H9 (cell line): Measurements from ENCODE around the gene KIF2C. TPM values are rescaled to one million over a fixed set of nuclear protein-coding genes. Genes with fewer than 3 reads are reported as not detected.
A peak's percentile ranks its signal among the peaks of the same experiment; 100 is the strongest.
"Not testable (repeated sequence)": the region's sequence is repeated elsewhere in the genome, so short reads cannot be mapped to it uniquely, and the experiment has no call there.

Source experiments
- DNase-seq: peaks from one replicate; pipeline ENCODE4 v3.0.0-alpha.2; 2017
- H2AFZ ChIP-seq: one replicate; pipeline ENCODE4 v1.6.1; 2013; ENCODE audit warnings: mild to moderate bottlenecking, low read length, control low read depth, moderate library complexity
- H2AK5ac ChIP-seq: 2 replicates; pipeline ENCODE4 v1.6.1; 2013; ENCODE audit warnings: low read length, control low read depth, mixed read lengths; ENCODE audit not compliant: insufficient read length
- H2BK120ac ChIP-seq: one replicate; pipeline ENCODE4 v1.6.1; 2013; ENCODE audit warnings: low read depth, mild to moderate bottlenecking, low read length, control low read depth, inconsistent platforms; ENCODE audit not compliant: poor library complexity, severe bottlenecking
- H2BK12ac ChIP-seq: 2 replicates; pipeline ENCODE4 v1.6.1; 2013; ENCODE audit warnings: low read length, control low read depth, mixed read lengths, low read depth; ENCODE audit not compliant: insufficient read length
- H2BK15ac ChIP-seq: 2 replicates; pipeline ENCODE4 v1.6.1; 2013; ENCODE audit warnings: low read depth, low read length, control low read depth
- H2BK20ac ChIP-seq: one replicate; pipeline ENCODE4 v1.6.1; 2013; ENCODE audit warnings: low read depth, mild to moderate bottlenecking, low read length, control low read depth, inconsistent platforms; ENCODE audit not compliant: poor library complexity, severe bottlenecking
- H2BK5ac ChIP-seq: 2 replicates; pipeline ENCODE4 v1.6.1; 2013; ENCODE audit warnings: low read length, control low read depth, mixed read lengths; ENCODE audit not compliant: insufficient read length
- H3K14ac ChIP-seq: 2 replicates; pipeline ENCODE4 v1.6.1; 2013; ENCODE audit warnings: low read length, control low read depth; ENCODE audit not compliant: insufficient read depth
- H3K18ac ChIP-seq: 2 replicates; pipeline ENCODE4 v1.6.1; 2013; ENCODE audit warnings: low read depth, mild to moderate bottlenecking, mixed read lengths, low read length, control low read depth; ENCODE audit not compliant: insufficient read length
- H3K23ac ChIP-seq: 2 replicates; pipeline ENCODE4 v1.6.1; 2013; ENCODE audit warnings: low read length, control low read depth, mixed read lengths, low read depth; ENCODE audit not compliant: insufficient read length
- H3K23me2 ChIP-seq: 2 replicates; pipeline ENCODE4 v1.6.1; 2013; ENCODE audit warnings: low read depth, mild to moderate bottlenecking, mixed read lengths, low read length, control low read depth; ENCODE audit not compliant: insufficient read length, poor library complexity, severe bottlenecking
- H3K27ac ChIP-seq: 2 replicates; pipeline ENCODE4 v1.5.1; 2013; ENCODE audit warnings: low read length, control low read depth, mixed read lengths, low read depth; ENCODE audit not compliant: insufficient read length
- H3K27me3 ChIP-seq: 2 replicates; pipeline ENCODE4 v1.6.1; 2013; ENCODE audit warnings: low read length, control low read depth, inconsistent platforms; ENCODE audit not compliant: insufficient read depth
- H3K4ac ChIP-seq: 2 replicates; pipeline ENCODE4 v1.6.1; 2013; ENCODE audit warnings: low read depth, mild to moderate bottlenecking, control low read depth, inconsistent platforms, low read length, moderate library complexity
- H3K4me1 ChIP-seq: 2 replicates; pipeline ENCODE4 v1.6.1; 2013; ENCODE audit warnings: low read length, control low read depth, inconsistent platforms; ENCODE audit not compliant: insufficient read depth
- H3K4me2 ChIP-seq: 2 replicates; pipeline ENCODE4 v1.6.1; 2013; ENCODE audit warnings: low read length, control low read depth, mixed read lengths; ENCODE audit not compliant: insufficient read length, insufficient read depth
- H3K56ac ChIP-seq: 2 replicates; pipeline ENCODE4 v1.6.1; 2013; ENCODE audit warnings: low read depth, mild to moderate bottlenecking, mixed read lengths, low read length, control low read depth; ENCODE audit not compliant: insufficient read length
- H3K79me1 ChIP-seq: 2 replicates; pipeline ENCODE4 v1.6.1; 2013; ENCODE audit warnings: low read depth, mild to moderate bottlenecking, moderate library complexity, low read length, control low read depth, inconsistent platforms; ENCODE audit not compliant: insufficient read depth, poor library complexity, severe bottlenecking
- H3K79me2 ChIP-seq: 2 replicates; pipeline ENCODE4 v1.6.1; 2013; ENCODE audit warnings: low read length, control low read depth, inconsistent platforms; ENCODE audit not compliant: insufficient read depth
- H3K9ac ChIP-seq: 2 replicates; pipeline ENCODE4 v1.6.1; 2013; ENCODE audit warnings: low read length, control low read depth, mixed read lengths; ENCODE audit not compliant: insufficient read length; ENCODE audit errors: extremely low read depth
- H3K9me3 ChIP-seq: one replicate; pipeline ENCODE4 v1.6.1; 2013; ENCODE audit warnings: low read depth, low read length, inconsistent platforms; ENCODE audit not compliant: control insufficient read depth
- H3T11ph ChIP-seq: one replicate; pipeline ENCODE4 v1.6.1; 2013; ENCODE audit warnings: mild to moderate bottlenecking, low read length, control low read depth, inconsistent platforms
- H4K20me1 ChIP-seq: one replicate; pipeline ENCODE4 v1.6.1; 2013; ENCODE audit not compliant: control insufficient read depth, insufficient read length, insufficient read depth
- H4K5ac ChIP-seq: 2 replicates; pipeline ENCODE4 v1.6.1; 2013; ENCODE audit warnings: low read depth, mild to moderate bottlenecking, mixed read lengths, low read length, control low read depth; ENCODE audit not compliant: insufficient read length
- H4K8ac ChIP-seq: replicated peaks from 2 replicates; pipeline ENCODE4 v1.6.1; 2013; ENCODE audit warnings: low read length, control low read depth, mixed read lengths, low read depth; ENCODE audit not compliant: insufficient read length
- H4K91ac ChIP-seq: 2 replicates; pipeline ENCODE4 v1.6.1; 2013; ENCODE audit warnings: low read depth, mild to moderate bottlenecking, moderate library complexity, mixed read lengths, low read length, control low read depth; ENCODE audit not compliant: insufficient read length
- H3K27ac Mint-ChIP-seq, 3 experiments: 2 replicates in 2 of 3; 3 replicates in 1 of 3; pipeline ENCODE4 v1.8.0; 2020 to 2021; ENCODE audit warnings: mixed read lengths in 3 of 3, mild to moderate bottlenecking in 1 of 3, moderate library complexity in 1 of 3
- H3K27me3 Mint-ChIP-seq: 2 replicates; pipeline ENCODE4 v1.8.0; 2021; ENCODE audit warnings: low read depth, mild to moderate bottlenecking, moderate library complexity, mixed read lengths
- H3K36me3 Mint-ChIP-seq, 3 experiments: 2 replicates in 2 of 3; 3 replicates in 1 of 3; pipeline ENCODE4 v1.8.0; 2020 to 2021; ENCODE audit warnings: low read depth in 3 of 3, mixed read lengths in 3 of 3; ENCODE audit not compliant: insufficient read depth in 1 of 3
- H3K4me1 Mint-ChIP-seq, 2 experiments: 2 replicates each; pipeline ENCODE4 v1.8.0; 2020; ENCODE audit warnings: mixed read lengths in 2 of 2
- H3K4me3 Mint-ChIP-seq, 2 experiments: 2 replicates in 1 of 2; 3 replicates in 1 of 2; pipeline ENCODE4 v1.8.0; 2020 to 2021; ENCODE audit warnings: mild to moderate bottlenecking in 2 of 2, mixed read lengths in 2 of 2, moderate library complexity in 1 of 2
- H3K9me3 Mint-ChIP-seq, 2 experiments: 2 replicates in 1 of 2; 3 replicates in 1 of 2; pipeline ENCODE4 v1.8.0; 2020; ENCODE audit warnings: mild to moderate bottlenecking in 2 of 2, mixed read lengths in 2 of 2, moderate library complexity in 1 of 2
- CTCF ChIP-seq: fragments of 200-600 bp; sonication (generic); conservative IDR thresholded peaks from 3 replicates; pipeline ENCODE4 v1.8.0; 2021; ENCODE audit warnings: antibody characterized with exemption, mild to moderate bottlenecking
- WGBS: extraction: QIAGEN DNeasy Blood & Tissue Kit; methylation state at CpG from one replicate; pipeline ENCODE4 v1.1.7; 2013; ENCODE audit warnings: missing lambda C conversion rate, low lambda C conversion rate, mixed read lengths; ENCODE audit not compliant: insufficient read length; ENCODE audit errors: extremely low coverage; 5-methylcytosine and 5-hydroxymethylcytosine counted together
- total RNA-seq: library from RNA; stranded (reverse); gene quantifications from 2 replicates; pipeline ENCODE4 v1.2.1, GENCODE V29; 2021

The KIF2C gene
- total RNA-seq, 1 experiment from 2014 or later: 73.1 TPM

GRCh38 chr1:44735992-44736391, 3.6 kb upstream of the KIF2C start:
- no peak overlapping the region for H4K91ac ChIP-seq
- WGBS: no CpG with 5 or more reads among the region's 1 CpG
- Mint-ChIP-seq H3K36me3 (peaks cover 3 to 7% (median 4%) of the 10 kb centered on the region in 3 experiments; a peak in 6 of 7 replicates), H3K27ac (no peak overlapping the region), H3K9me3 (peaks cover 2 to 11% of the 10 kb centered on the region in 2 experiments; a peak in 4 of 5 replicates), H3K4me3 (no peak overlapping the region), H3K27me3 (peaks cover 2% of the 10 kb centered on the region; the same call in 1 of the 2 replicates), H3K4me1 (peaks cover 16 to 23% of the 10 kb centered on the region in 2 experiments)
- no peak overlapping the region for H3K27ac ChIP-seq
- H3K9me3 ChIP-seq: no peaks in the 10 kb centered on the region
- no peaks in the 10 kb centered on the region for H4K20me1 ChIP-seq
- no peaks in the 10 kb centered on the region for H3K27me3 ChIP-seq
- H2AK5ac ChIP-seq: no peak overlapping the region
- no peak for DNase-seq
- H3K9ac ChIP-seq: no peak overlapping the region
- H2BK5ac ChIP-seq: no peak overlapping the region
- peaks cover 9% of the 10 kb centered on the region for H3K23me2 ChIP-seq
- no peak overlapping the region for H2BK20ac ChIP-seq
- H3K4ac ChIP-seq: no peak overlapping the region
- no peak overlapping the region for H2BK12ac ChIP-seq
- no peak overlapping the region for H2BK15ac ChIP-seq
- no peak overlapping the region for H3K56ac ChIP-seq
- no peak overlapping the region for H3K18ac ChIP-seq
- no peaks in the 10 kb centered on the region for H3K79me1 ChIP-seq
- no peak overlapping the region for H2AFZ ChIP-seq
- no peak overlapping the region for H3T11ph ChIP-seq
- peaks cover 7% of the 10 kb centered on the region; the same call in 1 of the 2 replicates for H3K79me2 ChIP-seq
- H3K14ac ChIP-seq: no peak overlapping the region
- H2BK120ac ChIP-seq: no peak overlapping the region
- H3K4me1 ChIP-seq: no peaks in the 10 kb centered on the region
- no peak for TF ChIP-seq CTCF
- no peak overlapping the region for H3K4me2 ChIP-seq
- no peak overlapping the region for H3K23ac ChIP-seq
- no peak overlapping the region for H4K5ac ChIP-seq
- H4K8ac ChIP-seq: no peak overlapping the region

DNA sequence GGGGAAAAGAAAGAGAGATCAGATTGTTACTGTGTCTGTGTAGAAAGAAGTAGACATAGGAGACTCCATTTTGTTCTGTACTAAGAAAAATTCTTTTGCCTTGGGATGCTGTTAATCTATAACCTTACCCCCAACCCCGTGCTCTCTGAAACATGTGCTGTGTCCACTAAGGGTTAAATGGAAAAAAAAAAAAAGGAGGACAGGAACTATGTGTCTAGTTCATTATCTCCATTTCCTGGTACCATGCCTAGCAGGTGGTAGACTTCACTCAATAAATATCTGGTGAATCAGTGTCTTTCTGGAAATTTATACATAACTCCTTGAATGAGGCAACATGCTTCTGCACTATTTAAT, 707 bp upstream of the KIF2C start:
- H3K27ac Mint-ChIP-seq: peak overlapping the region in 2 of 3 experiments; percentile 91 to 98; a peak in 4 of 7 replicates
- not testable (repeated sequence) for H3K9ac ChIP-seq
- no CpG with 5 or more reads among the region's 1 CpG for WGBS

More for the DNA sequence above, 707 bp upstream of the KIF2C start:
- not testable (repeated sequence) for H3K4me1 ChIP-seq, H3K23ac ChIP-seq, H3K14ac ChIP-seq, H3K23me2 ChIP-seq, H3K9me3 ChIP-seq, H2BK12ac ChIP-seq, H3T11ph ChIP-seq, H4K20me1 ChIP-seq, H2BK20ac ChIP-seq, H2AK5ac ChIP-seq, H4K5ac ChIP-seq, H3K79me2 ChIP-seq, DNase-seq, H2BK5ac ChIP-seq, H3K4ac ChIP-seq, H4K91ac ChIP-seq, H3K79me1 ChIP-seq, H3K27me3 ChIP-seq, H3K56ac ChIP-seq, H2BK120ac ChIP-seq, H2BK15ac ChIP-seq, H3K27ac ChIP-seq, H2AFZ ChIP-seq, H4K8ac ChIP-seq, H3K27me3 Mint-ChIP-seq
- peak overlapping the region; percentile 77 for H3K18ac ChIP-seq
- Mint-ChIP-seq H3K4me1 (peaks cover 17 to 18% of the 10 kb centered on the region in 2 experiments), H3K4me3 (peak overlapping the region; percentile 98 to 99), H3K36me3 (peaks cover 19 to 29% (median 24%) of the 10 kb centered on the region in 3 experiments), H3K9me3 (peaks cover 0 to 11% of the 10 kb centered on the region in 2 experiments; a peak in 4 of 5 replicates)
- peak overlapping the region; percentile 58 for H3K4me2 ChIP-seq
